GM12878 (cell line): ENCODE measurements around the gene SLC37A1. TPM values are rescaled to one million over a fixed set of nuclear protein-coding genes. Genes with fewer than 3 reads are reported as not detected.

Source experiments
- ATAC-seq: fragments of 200-7000 bp; cut with Tn5 transposase; 3 replicates; pipeline ENCODE4 v1.9.1; 2020; ENCODE audit warnings: mild to moderate bottlenecking, moderate library complexity
- BruUV-seq: library from RNA; stranded (reverse); fragments of 400-500 nt; replicated peaks from 2 replicates; lab custom pipeline; 2021; lab: Mats Ljungman, UMichigan
- CTCF ChIA-PET: fragments of 300-600 bp; sonication (Branson Sonifier 250); formaldehyde crosslinking; extraction: SDS; loops from one replicate; lab custom pipeline; 2021; ENCODE audit warnings: inconsistent platforms; lab: Yijun Ruan, JAX
- POLR2A ChIA-PET: fragments of 350-600 bp; formaldehyde crosslinking; extraction: SDS; loops from one replicate; lab custom pipeline; 2021; ENCODE audit warnings: inconsistent platforms; lab: Charles Lee
- RAD21 ChIA-PET: fragments of 300-600 bp; sonication (Branson Sonifier 250); formaldehyde crosslinking; loops from one replicate; lab custom pipeline; 2023; ENCODE audit warnings: antibody characterized with exemption; ENCODE audit not compliant: unreplicated experiment; lab: Charles Lee
- SMC1A ChIA-PET: fragments of 300-600 bp; sonication (Branson Sonifier 250); formaldehyde crosslinking; loops from one replicate; lab custom pipeline; 2023; ENCODE audit not compliant: unreplicated experiment, uncharacterized antibody; lab: Charles Lee
- DNase-seq: peaks from one replicate; pipeline ENCODE4 v3.0.0-alpha.2; 2011; ENCODE audit warnings: low read depth, low spot score
- FAIRE-seq: peaks from 3 replicates; lab custom pipeline; 2011; peaks lifted over from hg19 to GRCh38; lab: Jason Lieb, UNC
- H2AFZ ChIP-seq: 2 replicates; pipeline ENCODE4 v1.6.0; 2011; ENCODE audit warnings: low read depth, low read length, control low read depth; ENCODE audit not compliant: control insufficient read depth
- H3K27ac ChIP-seq: 2 replicates; pipeline ENCODE4 v1.5.1; 2011; ENCODE audit warnings: control low read depth; ENCODE audit not compliant: control insufficient read depth, insufficient read depth
- H3K27me3 ChIP-seq, 2 experiments: replicated peaks in 1 of 2; 2 replicates each; pipeline versions ENCODE4 v1.6.0 to v1.6.1; 2011; ENCODE audit warnings: low read length in 1 of 2; ENCODE audit not compliant: control insufficient read depth in 2 of 2, insufficient read depth in 2 of 2
- H3K36me3 ChIP-seq, 2 experiments: 2 replicates each; pipeline ENCODE4 v1.5.1; 2011; ENCODE audit warnings: low read length in 1 of 2; ENCODE audit not compliant: control insufficient read depth in 2 of 2, insufficient read depth in 2 of 2
- H3K4me1 ChIP-seq: 2 replicates; pipeline ENCODE4 v1.6.1; 2011; ENCODE audit warnings: mild to moderate bottlenecking, low read length, moderate library complexity, mixed read lengths; ENCODE audit not compliant: control insufficient read depth, insufficient read depth
- H3K4me2 ChIP-seq: 2 replicates; pipeline ENCODE4 v1.6.0; 2011; ENCODE audit warnings: control low read depth; ENCODE audit not compliant: control insufficient read depth, insufficient read depth
- H3K4me3 ChIP-seq: fragments of 200-600 bp; sonication (generic); 2 replicates; pipeline ENCODE4 v1.5.1; 2016
- H3K79me2 ChIP-seq: 2 replicates; pipeline ENCODE4 v1.6.0; 2011; ENCODE audit warnings: low read length; ENCODE audit not compliant: control insufficient read depth, insufficient read depth
- H3K9ac ChIP-seq: 2 replicates; pipeline ENCODE4 v1.8.0; 2011; ENCODE audit warnings: low read length, control low read depth, mixed read lengths; ENCODE audit not compliant: control insufficient read depth, insufficient read depth
- H3K9me3 ChIP-seq: replicated peaks from 3 replicates; pipeline ENCODE4 v1.5.1; 2011; ENCODE audit warnings: mild to moderate bottlenecking, low read length; ENCODE audit not compliant: control insufficient read depth, insufficient read depth
- H4K20me1 ChIP-seq: 2 replicates; pipeline ENCODE4 v1.6.0; 2011; ENCODE audit not compliant: control insufficient read depth, insufficient read depth
- BCLAF1 ChIP-seq: fragments of 450-650 bp; IDR thresholded peaks from 2 replicates; pipeline ENCODE4 v1.6.1; 2017; ENCODE audit warnings: antibody characterized with exemption, mild to moderate bottlenecking, moderate library complexity
- E2F8 ChIP-seq: fragments of 450-650 bp; IDR thresholded peaks from 2 replicates; pipeline ENCODE4 v1.6.1; 2018; ENCODE audit warnings: mild to moderate bottlenecking, low read depth, moderate library complexity; ENCODE audit not compliant: partially characterized antibody
- EED ChIP-seq: sonication (generic); IDR thresholded peaks from 2 replicates; pipeline ENCODE4 v1.6.1; 2016; ENCODE audit warnings: antibody characterized with exemption, low read depth
- JUNB ChIP-seq: IDR thresholded peaks from 2 replicates; pipeline ENCODE4 v1.6.1; 2016; ENCODE audit warnings: antibody characterized with exemption, mild to moderate bottlenecking
- YY1 ChIP-seq: IDR thresholded peaks from 2 replicates; pipeline ENCODE4 v1.6.1; 2011; ENCODE audit warnings: low read depth, mild to moderate bottlenecking, low read length
- ZBTB4 ChIP-seq: fragments of 450-650 bp; formaldehyde crosslinking; IDR thresholded peaks from 2 replicates; pipeline ENCODE4 v1.4.0; 2022; ENCODE audit warnings: mild to moderate bottlenecking, moderate library complexity
- WGBS: methylation state at CpG from one replicate; pipeline ENCODE4 v1.1.6; 2016; ENCODE audit warnings: low lambda C conversion rate; ENCODE audit not compliant: insufficient replicate concordance, insufficient coverage; ENCODE audit errors: missing lambda C conversion rate; 5-methylcytosine and 5-hydroxymethylcytosine counted together
- in situ Hi-C: fragments of 300-500 bp; cut with MboI; formaldehyde crosslinking; loops from 9 replicates; pipeline ENCODE4 v1.14.3; 2018; ENCODE audit warnings: mixed read lengths
- intact Hi-C: fragments of 100-400 bp; cut with micrococcal nuclease; formaldehyde crosslinking; loops from one replicate; pipeline ENCODE4 v1.14.2; 2022; ENCODE audit not compliant: unreplicated experiment
- polyA plus RNA-seq, 11 experiments: library from polyadenylated mRNA; depleted of rRNA in 4 of 11; unstranded in 6 of 11; stranded (reverse) in 5 of 11; fragments of >200 nt; fragmentation: Nextera tagmentation in 4 of 11; fragmentation: Illumina TruSeq in 1 of 11; extraction: Ambion mirVana in 4 of 11; extraction: Trizol in 1 of 11; gene quantifications; 1 replicate in 1 of 11; 2 replicates in 10 of 11; pipeline versions ENCODE4 v1.2.1 to v1.2.3, GENCODE V29; 2011 to 2016; ENCODE audit warnings: inconsistent platforms in 2 of 11, missing spikeins in 2 of 11, low read depth in 1 of 11
- total RNA-seq, 4 experiments: library from RNA; depleted of rRNA in 3 of 4; stranded (reverse); fragments of >200 nt in 3 of 4; fragmentation: Illumina TruSeq in 1 of 4; extraction: Trizol in 1 of 4; gene quantifications; 2 replicates each; pipeline versions ENCODE4 v1.2.1 to v1.2.3, GENCODE V29; 2013 to 2021

SLC37A1 gene
- total and polyA plus RNA-seq, 10 of the 15 experiments (the other 5 are each of a cell fraction or from before 2014, with no cell fraction given): 1.1 to 35.5 (median 24.4) TPM

- Histone ChIP-seq H3K4me2 (no peak overlapping the region; the same call in none of the 2 replicates), H3K9ac (no peak overlapping the region), H3K9me3 (no peaks in the 10 kb centered on the region; the same call in 1 of the 3 replicates), H3K79me2 (no peaks in the 10 kb centered on the region), H3K4me3 (no peak overlapping the region), H3K4me1 (no peaks in the 10 kb centered on the region), H3K27ac (no peak overlapping the region), H3K36me3 (no peaks in the 10 kb centered on the region), H2AFZ (no peak overlapping the region), H4K20me1 (no peaks in the 10 kb centered on the region), H3K27me3 (no peaks in the 10 kb centered on the region)
- TF ChIP-seq JUNB (0 out of 2 replicates have a peak, but pooled peaks have one; percentile 7), ZBTB4 (CRISPR knock-in tag) (no peak), EED (no peak), BCLAF1 (no peak), YY1 (no peak), E2F8 (no peak)
- RAD21 ChIA-PET: interaction anchor here (0.7 to 2.0 kb wide), 3 partner anchors 27 to 128 kb away, joined by 4 to 6 read pairs (median 4); no protein-coding TSS in a partner anchor
- SMC1A ChIA-PET: interaction anchor here (0.8 to 1.5 kb wide), 2 partner anchors 81 to 227 kb away, joined by 3 read pairs; partner anchors contain the start of gene SLC37A1
- in situ Hi-C loops (loop anchor here (5.0 kb wide), 1 partner anchor 233 kb away; no protein-coding TSS in a partner anchor), intact Hi-C loops (no loop called here)
- no TSS peak for BruUV-seq
- CTCF ChIA-PET: interaction anchor here (1.0 to 2.3 kb wide), 4 partner anchors 7 to 223 kb away, joined by 3 to 13 read pairs (median 4); no protein-coding TSS in a partner anchor
- no peak for DNase-seq
- POLR2A ChIA-PET: no interaction called here
- WGBS: 25% methylated on average over 17 of the region's 17 CpGs
- no peak for FAIRE-seq
- no peak; the same call in 2 of the 3 replicates for ATAC-seq
These were observed 81.1 kb downstream of the SLC37A1 start for GRCh38 chr21:42594616-42595282.
